ENCODE data around the gene SYNGAP1. TPM values are rescaled to one million over a fixed set of nuclear protein-coding genes. Genes with fewer than 3 reads are reported as not detected.
A peak's percentile ranks its signal among the peaks of the same experiment; 100 is the strongest.

SYNGAP1 gene
- total RNA-seq, 1 donor = 6.9 TPM

DNA sequence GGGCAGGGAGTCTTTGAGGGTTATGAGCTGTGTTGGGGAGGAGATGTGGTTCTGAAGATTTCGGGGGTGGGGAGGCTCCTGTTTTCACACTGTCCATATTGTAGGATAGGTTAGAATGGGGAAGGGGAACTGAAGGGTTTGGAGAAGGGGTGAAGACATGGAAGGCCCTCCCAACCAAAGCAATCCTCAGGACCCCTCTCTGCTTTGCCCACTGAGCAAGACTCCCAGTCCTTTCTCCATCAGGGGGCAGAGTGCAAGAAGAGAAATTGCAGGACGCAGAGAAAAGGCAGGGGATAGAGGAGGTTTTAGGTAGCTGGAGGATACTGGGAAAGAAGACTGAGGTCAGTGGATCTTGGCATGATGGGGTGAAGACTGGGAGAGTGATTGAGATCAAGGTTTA, 3.9 kb downstream of the SYNGAP1 start:
- TF ChIP-seq, protein P1, sequence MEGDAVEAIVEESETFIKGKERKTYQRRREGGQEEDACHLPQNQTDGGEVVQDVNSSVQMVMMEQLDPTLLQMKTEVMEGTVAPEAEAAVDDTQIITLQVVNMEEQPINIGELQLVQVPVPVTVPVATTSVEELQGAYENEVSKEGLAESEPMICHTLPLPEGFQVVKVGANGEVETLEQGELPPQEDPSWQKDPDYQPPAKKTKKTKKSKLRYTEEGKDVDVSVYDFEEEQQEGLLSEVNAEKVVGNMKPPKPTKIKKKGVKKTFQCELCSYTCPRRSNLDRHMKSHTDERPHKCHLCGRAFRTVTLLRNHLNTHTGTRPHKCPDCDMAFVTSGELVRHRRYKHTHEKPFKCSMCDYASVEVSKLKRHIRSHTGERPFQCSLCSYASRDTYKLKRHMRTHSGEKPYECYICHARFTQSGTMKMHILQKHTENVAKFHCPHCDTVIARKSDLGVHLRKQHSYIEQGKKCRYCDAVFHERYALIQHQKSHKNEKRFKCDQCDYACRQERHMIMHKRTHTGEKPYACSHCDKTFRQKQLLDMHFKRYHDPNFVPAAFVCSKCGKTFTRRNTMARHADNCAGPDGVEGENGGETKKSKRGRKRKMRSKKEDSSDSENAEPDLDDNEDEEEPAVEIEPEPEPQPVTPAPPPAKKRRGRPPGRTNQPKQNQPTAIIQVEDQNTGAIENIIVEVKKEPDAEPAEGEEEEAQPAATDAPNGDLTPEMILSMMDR (IDR thresholded peaks at IDR 0.05; ENCODE audit: extremely low read depth, low read depth, low read length) = no peak
- no peak overlapping the region for H3K4me3 ChIP-seq (ENCODE audit: insufficient read depth, low read length)
- H3K9me3 ChIP-seq (ENCODE audit: low read depth, low read length) = no peaks in the 10 kb centered on the region
- H3K4me1 ChIP-seq (ENCODE audit: insufficient read depth, low read length) = peaks cover 45% of the 10 kb centered on the region
- no peak overlapping the region for H3K4me2 ChIP-seq (ENCODE audit: insufficient read depth, low read length)
- no peak overlapping the region for H2AFZ ChIP-seq (ENCODE audit: low read length)
- no peaks in the 10 kb centered on the region for H3K27me3 ChIP-seq (ENCODE audit: insufficient read depth, low read length)
- DNase-seq (ENCODE audit: insufficient read length, low spot score, missing footprints) = no peak
- H3K79me2 ChIP-seq (ENCODE audit: insufficient read depth, low read length) = peaks cover 62% of the 10 kb centered on the region
- H3K36me3 ChIP-seq (ENCODE audit: insufficient read depth, low read length) = peaks cover 6% of the 10 kb centered on the region
- H3K27ac ChIP-seq (ENCODE audit: low read depth, low read length) = no peak overlapping the region
- peaks cover 6% of the 10 kb centered on the region for H4K20me1 ChIP-seq (ENCODE audit: insufficient read depth, low read length)

DNA sequence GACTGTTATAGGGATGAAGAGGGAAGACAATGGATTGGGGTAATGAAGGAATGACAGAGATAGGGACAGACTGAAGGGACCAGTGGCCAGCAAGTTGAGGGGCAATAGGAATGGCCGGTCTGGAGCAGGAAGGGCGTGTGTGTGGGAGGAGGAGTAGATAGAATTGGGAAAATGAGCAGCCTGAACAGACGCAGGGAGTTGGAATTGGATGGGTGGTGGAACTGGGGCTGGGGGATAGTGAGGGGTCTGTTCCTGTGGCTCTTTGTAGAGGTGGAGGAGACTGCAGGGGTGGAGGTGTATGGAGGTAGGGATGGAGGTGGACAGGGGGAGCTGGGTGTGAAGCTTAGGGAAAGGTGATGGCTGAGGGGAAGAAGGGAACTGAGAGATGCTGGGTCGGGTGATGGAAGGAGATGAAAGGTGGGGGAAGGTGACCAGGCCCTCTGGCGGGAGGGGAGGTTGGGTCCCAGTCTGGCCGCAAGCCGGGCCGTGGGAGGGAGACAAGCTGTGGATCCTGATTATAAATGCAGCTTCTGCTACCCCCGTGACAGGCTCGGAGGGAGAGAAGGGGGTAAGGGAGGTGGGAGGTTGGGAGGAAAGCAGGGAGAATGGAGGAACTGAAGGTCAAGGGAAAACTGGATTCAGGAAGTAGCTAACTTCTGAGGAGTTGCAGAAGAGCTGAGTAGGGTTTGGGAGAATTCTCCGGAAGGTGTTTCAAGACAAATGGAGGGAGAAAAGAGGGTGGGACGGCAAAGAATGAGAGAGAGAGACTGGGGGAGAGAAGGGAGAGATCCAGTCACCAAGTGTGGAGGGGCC, 5.2 kb downstream of the SYNGAP1 start:
- Histone ChIP-seq H3K4me1 (ENCODE audit: insufficient read depth, low read length) (peaks cover 41% of the 10 kb centered on the region), H3K27me3 (ENCODE audit: insufficient read depth, low read length) (no peaks in the 10 kb centered on the region), H3K79me2 (ENCODE audit: insufficient read depth, low read length) (peaks cover 62% of the 10 kb centered on the region), H3K27ac (ENCODE audit: low read depth, low read length) (peak overlapping the region; percentile 76), H4K20me1 (ENCODE audit: insufficient read depth, low read length) (peaks cover 19% of the 10 kb centered on the region), H3K4me3 (ENCODE audit: insufficient read depth, low read length) (peak overlapping the region; percentile 77), H3K36me3 (ENCODE audit: insufficient read depth, low read length) (peaks cover 6% of the 10 kb centered on the region), H3K4me2 (ENCODE audit: insufficient read depth, low read length) (peak overlapping the region; percentile 96), H3K9me3 (ENCODE audit: low read depth, low read length) (no peaks in the 10 kb centered on the region), H2AFZ (ENCODE audit: low read length) (peak overlapping the region; percentile 76)
- TF ChIP-seq, protein P1 (IDR thresholded peaks at IDR 0.05; ENCODE audit: extremely low read depth, low read depth, low read length) = no peak
- peak; percentile 69 for DNase-seq (ENCODE audit: insufficient read length, low spot score, missing footprints)

DNA sequence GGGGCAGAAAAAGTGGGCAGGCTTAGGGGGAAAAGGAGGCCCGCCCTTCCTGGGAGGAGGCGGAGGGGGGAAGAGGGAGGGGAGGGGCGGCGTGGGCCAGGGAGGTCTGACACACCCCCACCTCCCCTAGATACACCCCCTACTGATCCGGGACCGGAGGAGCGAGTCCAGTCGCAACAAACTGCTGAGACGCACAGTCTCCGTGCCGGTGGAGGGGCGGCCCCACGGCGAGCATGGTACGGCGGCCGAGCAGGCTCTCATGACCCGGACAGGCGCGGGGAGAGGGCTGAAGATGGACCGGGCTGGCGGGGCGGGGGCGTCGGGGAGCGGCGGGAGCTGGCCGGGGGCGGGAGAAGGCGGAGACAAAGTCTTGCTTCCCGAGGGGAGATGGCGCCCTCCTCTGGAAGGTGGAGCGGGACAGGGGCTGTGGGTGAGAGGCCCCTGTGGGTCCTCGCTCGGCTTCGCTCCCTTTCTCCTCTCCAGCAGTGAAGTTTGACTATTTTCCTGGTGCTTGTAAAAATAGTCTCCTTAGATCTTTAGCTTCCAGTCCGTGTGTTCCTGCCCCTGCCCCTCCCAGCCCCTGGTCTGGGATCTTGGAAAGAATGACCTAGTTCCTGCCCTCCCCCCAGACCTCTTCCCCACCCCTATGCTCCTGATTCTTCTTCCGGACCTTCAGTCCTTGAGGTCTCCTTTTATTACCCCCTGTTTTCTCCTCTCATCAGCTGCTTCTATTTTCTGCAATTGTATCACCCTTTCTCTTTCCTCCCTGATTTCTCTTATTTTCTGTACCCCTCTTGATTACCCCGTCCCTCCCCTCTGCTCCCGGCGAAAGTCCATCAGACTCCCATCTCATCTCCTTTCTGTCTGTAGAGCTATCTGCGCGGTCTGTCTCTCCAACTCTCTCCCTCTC, 6.1 kb downstream of the SYNGAP1 start:
- Histone ChIP-seq H3K4me2 (ENCODE audit: insufficient read depth, low read length) (peak overlapping the region; percentile 96), H3K27me3 (ENCODE audit: insufficient read depth, low read length) (no peaks in the 10 kb centered on the region), H3K79me2 (ENCODE audit: insufficient read depth, low read length) (peaks cover 66% of the 10 kb centered on the region), H3K4me1 (ENCODE audit: insufficient read depth, low read length) (peaks cover 41% of the 10 kb centered on the region), H2AFZ (ENCODE audit: low read length) (peak overlapping the region; percentile 76), H4K20me1 (ENCODE audit: insufficient read depth, low read length) (peaks cover 26% of the 10 kb centered on the region), H3K4me3 (ENCODE audit: insufficient read depth, low read length) (peak overlapping the region; percentile 77), H3K27ac (ENCODE audit: low read depth, low read length) (peak overlapping the region; percentile 76), H3K36me3 (ENCODE audit: insufficient read depth, low read length) (peaks cover 6% of the 10 kb centered on the region), H3K9me3 (ENCODE audit: low read depth, low read length) (no peaks in the 10 kb centered on the region)
- peak; percentile 99 for DNase-seq (ENCODE audit: insufficient read length, low spot score, missing footprints)
- TF ChIP-seq, protein P1 (IDR thresholded peaks at IDR 0.05; ENCODE audit: extremely low read depth, low read depth, low read length) = peak; percentile 49

Measured in osteoblast (primary cell).